HG03460 (cell line): Measurements from ENCODE around the gene C2orf15.
A peak's percentile ranks its signal among the peaks of the same experiment; 100 is the strongest.
"Not testable (repeated sequence)": the region's sequence is repeated elsewhere in the genome, so short reads cannot be mapped to it uniquely, and the experiment has no call there.

Experiments used
- ATAC-seq: cut with Tn5 transposase; IDR thresholded peaks from one replicate; pipeline ENCODE4 v1.9.1; 2021; ENCODE audit not compliant: unreplicated experiment

Gene C2orf15

GRCh38 chr2:99159594-99159993, 18.1 kb downstream of the C2orf15 start:
- no peak for ATAC-seq

GRCh38 chr2:99166218-99166617, 24.7 kb downstream of the C2orf15 start:
- ATAC-seq: no peak

- no peak for ATAC-seq
Measured at GRCh38 chr2:99169534-99169933, 28.0 kb downstream of the C2orf15 start.

GRCh38 chr2:99171377-99172140, 30.1 kb downstream of the C2orf15 start:
- no peak for ATAC-seq

- peak; percentile 88 for ATAC-seq
Measured at GRCh38 chr2:99180755-99181623, 39.5 kb downstream of the C2orf15 start, which contains the start of the genes MITD1 and MRPL30. Gene MITD1, minus strand, starts transcription at chr2:99181058. Its CDS starts 77 bp downstream, at chr2:99180981. Gene MRPL30, plus strand, starts transcription at chr2:99181184. Its CDS starts 5,020 bp downstream, at chr2:99186204.

GRCh38 chr2:99181624-99182000, 40.1 kb downstream of the C2orf15 start:
- ATAC-seq: no peak

GRCh38 chr2:99183025-99183424, 41.5 kb downstream of the C2orf15 start:
- ATAC-seq: no peak

GRCh38 chr2:99184811-99185210, 43.3 kb downstream of the C2orf15 start:
- ATAC-seq: no peak

GRCh38 chr2:99187011-99187410, 45.5 kb downstream of the C2orf15 start:
- no peak for ATAC-seq

- ATAC-seq: no peak
Measured at GRCh38 chr2:99188357-99188756, 46.9 kb downstream of the C2orf15 start.

- no peak for ATAC-seq
Measured at GRCh38 chr2:99190548-99190947, 49.0 kb downstream of the C2orf15 start.

GRCh38 chr2:99192364-99192763, 50.9 kb downstream of the C2orf15 start:
- not testable (repeated sequence) for ATAC-seq

- ATAC-seq: no peak
Measured at GRCh38 chr2:99198103-99198841, 56.8 kb downstream of the C2orf15 start.

- no peak for ATAC-seq
Measured at GRCh38 chr2:99200076-99200800, 58.7 kb downstream of the C2orf15 start.
